LNCaP clone FGC (cell line): Measurements from ENCODE around the gene TXNDC16.
"Not testable (repeated sequence)": the region's sequence is repeated elsewhere in the genome, so short reads cannot be mapped to it uniquely, and the experiment has no call there.

ENCODE experiments used
- DNase-seq: peaks from one replicate; pipeline ENCODE4 v3.0.0-alpha.2; 2011; ENCODE audit warnings: low read depth
- H3K4me3 ChIP-seq: 2 replicates; pipeline ENCODE4 v1.5.1; 2011; ENCODE audit warnings: mild to moderate bottlenecking, low read depth, low read length, control low read depth
- CTCF ChIP-seq: IDR thresholded peaks from 2 replicates; pipeline ENCODE4 v1.5.1; 2012; ENCODE audit warnings: mild to moderate bottlenecking; ENCODE audit not compliant: control insufficient read depth, insufficient read depth; ENCODE audit errors: extremely low read depth

Gene TXNDC16

GRCh38 chr14:52589646-52590045, 37.3 kb upstream of the TXNDC16 start:
- H3K4me3 ChIP-seq: no peak overlapping the region
- 0 out of 2 replicates have a peak, but pooled peaks have one; percentile 14 for TF ChIP-seq CTCF
- no peak for DNase-seq

DNA sequence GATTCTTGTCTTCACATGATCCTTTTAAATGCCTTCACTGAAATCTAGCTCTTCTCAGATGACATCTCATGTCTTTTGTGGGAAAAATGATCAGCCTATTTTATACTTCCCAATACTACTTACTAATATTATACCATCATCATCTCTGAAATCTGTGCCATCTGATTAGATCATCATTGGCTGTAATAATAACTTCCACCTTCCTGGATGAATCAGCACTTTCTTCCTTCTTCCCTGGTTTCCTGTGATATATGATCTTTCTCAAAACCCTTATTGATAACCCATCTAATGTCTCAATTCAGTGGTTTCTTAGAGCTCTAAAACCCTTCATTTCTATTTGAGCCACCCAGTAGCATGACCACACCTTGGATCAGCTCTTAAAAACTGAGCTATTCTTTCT, 31.2 kb upstream of the TXNDC16 start:
- DNase-seq: no peak
- TF ChIP-seq CTCF: no peak
- H3K4me3 ChIP-seq: no peak overlapping the region

- no peak for TF ChIP-seq CTCF
- H3K4me3 ChIP-seq: no peak overlapping the region
- DNase-seq: no peak
Measured at GRCh38 chr14:52575858-52576257, 23.6 kb upstream of the TXNDC16 start.

- not testable (repeated sequence) for DNase-seq, H3K4me3 ChIP-seq
Measured at GRCh38 chr14:52568454-52568853, 16.1 kb upstream of the TXNDC16 start.

- no peak for TF ChIP-seq CTCF
- no peak for DNase-seq
- no peak overlapping the region for H3K4me3 ChIP-seq
Measured at GRCh38 chr14:52563120-52563519, 10.8 kb upstream of the TXNDC16 start.

- no peak for TF ChIP-seq CTCF
- no peak for DNase-seq
Measured at GRCh38 chr14:52558688-52559087, 6.4 kb upstream of the TXNDC16 start.

GRCh38 chr14:52553671-52554575, 1.6 kb upstream of the TXNDC16 start:
- peak; percentile 83 for DNase-seq
- peak overlapping the region; percentile 88 for H3K4me3 ChIP-seq
- 0 out of 2 replicates have a peak, but pooled peaks have one; percentile 0 for TF ChIP-seq CTCF

More at GRCh38 chr14:52558688-52559087, 6.4 kb upstream of the TXNDC16 start:
- no peak overlapping the region for H3K4me3 ChIP-seq
